ENCODE results near the gene DTX1. TPM values are rescaled to one million over a fixed set of nuclear protein-coding genes. Genes with fewer than 3 reads are reported as not detected.

The DTX1 gene
- total and polyA plus RNA-seq, 2 donors (not counting 3 experiments of a cell fraction or from before 2014, with no cell fraction given) = 0.06 to 0.22 TPM

DNA sequence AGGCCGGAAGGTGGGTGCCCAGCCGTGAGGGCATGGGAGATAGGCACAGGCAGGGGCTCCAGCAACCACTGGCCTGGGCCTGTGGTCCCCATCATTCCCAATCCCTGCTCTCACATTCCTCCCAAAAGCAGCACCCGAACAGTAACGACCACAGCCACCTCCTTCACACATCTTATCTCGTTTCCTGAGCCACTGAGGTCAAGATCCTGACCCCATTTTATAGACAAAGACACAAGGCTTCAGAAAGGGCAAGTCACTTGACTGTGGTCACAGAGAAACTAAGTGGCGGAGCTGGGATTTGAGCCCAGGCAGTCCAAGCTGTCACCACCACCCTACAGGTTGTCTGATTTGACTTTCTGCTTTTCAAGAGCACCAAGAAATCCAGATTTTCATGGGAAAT is 38.9 kb downstream of the DTX1 start:
- ChIA-PET CTCF (no interaction called here), POLR2A (no interaction called here)
- no peak overlapping the region for H3K4me3 ChIP-seq (replicated peaks in 1 of 3; ENCODE audit: insufficient read depth in 1 of 3, low read depth in 1 of 3, low read length in 3 of 3)
- no peak overlapping the region for H3K9ac ChIP-seq (replicated peaks; ENCODE audit: extremely low read depth, insufficient read depth, low read length)
- H3K9me1 ChIP-seq (replicated peaks; ENCODE audit: control insufficient read depth, extremely low read depth, insufficient read depth, low read length) = no peaks in the 10 kb centered on the region
- intact Hi-C loops (cut with micrococcal nuclease) (loop anchor here (5.0 kb wide), 1 partner anchor 57 kb away; no protein-coding TSS in a partner anchor), dilution Hi-C loops (cut with MboI; ENCODE audit: extremely low pct_ligation_motif_present, low sequenced_read_pairs) (no loop called here)
- no peaks in the 10 kb centered on the region for H4K20me1 ChIP-seq (replicated peaks; ENCODE audit: control insufficient read depth, extremely low read depth, insufficient read depth, low read length)
- peaks cover 5 to 7% of the 10 kb centered on the region in 2 experiments for H3K27me3 ChIP-seq (ENCODE audit: control insufficient read depth in 2 of 2, insufficient read depth in 2 of 2, low read length in 2 of 2)
- H3K36me3 ChIP-seq (ENCODE audit: control insufficient read depth in 2 of 2, extremely low read depth in 1 of 2, insufficient read depth in 2 of 2, low read length in 2 of 2) = no peaks in the 10 kb centered on the region
- H3K9me3 ChIP-seq (replicated peaks; ENCODE audit: control insufficient read depth, insufficient read depth, low read length) = no peaks in the 10 kb centered on the region
- no peak overlapping the region for H3K27ac ChIP-seq (ENCODE audit: insufficient read depth, low read depth, low read length)
- DNase-seq (ENCODE audit: low read depth, low spot score) = no peak
- H2AFZ ChIP-seq (ENCODE audit: low read depth, low read length) = no peak overlapping the region
- no TSS peak for BruUV-seq (replicated peaks)
- H3K79me2 ChIP-seq (ENCODE audit: control insufficient read depth, insufficient read depth, low read length) = no peaks in the 10 kb centered on the region
- no peak for TF ChIP-seq FOS (IDR thresholded peaks at IDR 0.05; ENCODE audit: borderline replicate concordance, insufficient read depth, low read length)
- H3K4me1 ChIP-seq (ENCODE audit: control insufficient read depth, extremely low read depth, insufficient read depth, low read length) = no peaks in the 10 kb centered on the region
- no peak overlapping the region for H3K4me2 ChIP-seq (ENCODE audit: insufficient read depth, low read length)
- no peak for FAIRE-seq

DNA sequence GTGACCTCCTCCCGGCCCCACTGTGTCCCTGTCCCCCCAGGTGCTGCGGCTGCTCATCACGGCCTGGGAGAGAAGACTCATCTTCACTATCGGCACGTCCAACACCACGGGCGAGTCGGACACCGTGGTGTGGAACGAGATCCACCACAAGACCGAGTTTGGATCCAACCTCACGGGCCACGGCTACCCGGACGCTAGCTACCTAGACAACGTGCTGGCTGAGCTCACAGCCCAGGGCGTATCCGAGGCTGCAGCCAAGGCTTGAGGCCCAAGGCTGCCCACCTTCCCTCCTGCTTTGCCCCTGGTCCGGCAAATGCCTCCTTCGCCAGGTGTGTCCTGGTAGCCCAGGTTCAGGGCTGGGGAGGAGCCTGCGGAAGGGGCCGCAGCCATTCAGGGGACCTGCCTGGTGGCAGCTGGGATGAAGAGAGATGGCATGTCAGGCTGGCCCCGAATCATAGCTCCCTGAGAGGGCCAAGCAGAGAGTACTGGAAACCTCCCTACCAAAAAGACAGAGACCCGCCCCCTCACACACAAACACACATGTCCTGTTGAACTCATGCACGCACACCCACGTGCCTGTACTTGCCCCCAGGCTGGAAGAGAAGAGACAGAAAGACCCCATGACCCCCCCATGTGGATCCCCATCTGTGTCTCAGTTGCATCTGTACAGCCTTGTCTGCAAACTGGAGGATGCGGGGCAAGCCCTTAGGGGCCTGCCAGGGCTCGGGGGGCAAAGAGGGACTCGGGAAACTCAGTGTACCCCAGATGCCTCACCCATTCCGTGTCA is 40.3 kb downstream of the DTX1 start:
- POLR2A ChIA-PET = no interaction called here
- FAIRE-seq = no peak
- Histone ChIP-seq H2AFZ (ENCODE audit: low read depth, low read length) (no peak overlapping the region), H3K36me3 (ENCODE audit: control insufficient read depth in 2 of 2, extremely low read depth in 1 of 2, insufficient read depth in 2 of 2, low read length in 2 of 2) (no peaks in the 10 kb centered on the region), H4K20me1 (replicated peaks; ENCODE audit: control insufficient read depth, extremely low read depth, insufficient read depth, low read length) (no peaks in the 10 kb centered on the region), H3K9me1 (replicated peaks; ENCODE audit: control insufficient read depth, extremely low read depth, insufficient read depth, low read length) (no peaks in the 10 kb centered on the region), H3K79me2 (ENCODE audit: control insufficient read depth, insufficient read depth, low read length) (no peaks in the 10 kb centered on the region), H3K9me3 (replicated peaks; ENCODE audit: control insufficient read depth, insufficient read depth, low read length) (no peaks in the 10 kb centered on the region), H3K4me2 (ENCODE audit: insufficient read depth, low read length) (no peak overlapping the region), H3K9ac (replicated peaks; ENCODE audit: extremely low read depth, insufficient read depth, low read length) (no peak overlapping the region), H3K4me3 (replicated peaks in 1 of 3; ENCODE audit: insufficient read depth in 1 of 3, low read depth in 1 of 3, low read length in 3 of 3) (no peak overlapping the region), H3K27ac (ENCODE audit: insufficient read depth, low read depth, low read length) (no peak overlapping the region), H3K27me3 (ENCODE audit: control insufficient read depth in 2 of 2, insufficient read depth in 2 of 2, low read length in 2 of 2) (peaks cover 4 to 7% of the 10 kb centered on the region in 2 experiments), H3K4me1 (ENCODE audit: control insufficient read depth, extremely low read depth, insufficient read depth, low read length) (no peaks in the 10 kb centered on the region)
- CTCF ChIA-PET = interaction anchor here (0.8 to 7.1 kb wide), 6 partner anchors 13 to 197 kb away, joined by 3 to 99 read pairs (median 6); no protein-coding TSS in a partner anchor
- DNase-seq (ENCODE audit: low read depth, low spot score) = no peak
- TF ChIP-seq JUN (IDR thresholded peaks at IDR 0.05; ENCODE audit: borderline replicate concordance, insufficient read depth, insufficient read length, low read depth) (no peak), FOS (IDR thresholded peaks at IDR 0.05; ENCODE audit: borderline replicate concordance, insufficient read depth, low read length) (no peak), POLR2A (IDR thresholded peaks at IDR 0.05; ENCODE audit: low read depth, low read length) (no peak), MYC (IDR thresholded peaks at IDR 0.05; ENCODE audit: low read depth, low read length) (no peak), GATA2 (IDR thresholded peaks at IDR 0.05; ENCODE audit: insufficient read depth, insufficient read length, low read depth, low read length) (no peak), EZH2 (IDR thresholded peaks at IDR 0.05; ENCODE audit: borderline replicate concordance, low read depth, low read length, severe bottlenecking) (no peak), POLR2AphosphoS5 (IDR thresholded peaks at IDR 0.05; ENCODE audit: insufficient read depth, low read depth, low read length) (no peak)
- TF ChIP-seq, protein P1, sequence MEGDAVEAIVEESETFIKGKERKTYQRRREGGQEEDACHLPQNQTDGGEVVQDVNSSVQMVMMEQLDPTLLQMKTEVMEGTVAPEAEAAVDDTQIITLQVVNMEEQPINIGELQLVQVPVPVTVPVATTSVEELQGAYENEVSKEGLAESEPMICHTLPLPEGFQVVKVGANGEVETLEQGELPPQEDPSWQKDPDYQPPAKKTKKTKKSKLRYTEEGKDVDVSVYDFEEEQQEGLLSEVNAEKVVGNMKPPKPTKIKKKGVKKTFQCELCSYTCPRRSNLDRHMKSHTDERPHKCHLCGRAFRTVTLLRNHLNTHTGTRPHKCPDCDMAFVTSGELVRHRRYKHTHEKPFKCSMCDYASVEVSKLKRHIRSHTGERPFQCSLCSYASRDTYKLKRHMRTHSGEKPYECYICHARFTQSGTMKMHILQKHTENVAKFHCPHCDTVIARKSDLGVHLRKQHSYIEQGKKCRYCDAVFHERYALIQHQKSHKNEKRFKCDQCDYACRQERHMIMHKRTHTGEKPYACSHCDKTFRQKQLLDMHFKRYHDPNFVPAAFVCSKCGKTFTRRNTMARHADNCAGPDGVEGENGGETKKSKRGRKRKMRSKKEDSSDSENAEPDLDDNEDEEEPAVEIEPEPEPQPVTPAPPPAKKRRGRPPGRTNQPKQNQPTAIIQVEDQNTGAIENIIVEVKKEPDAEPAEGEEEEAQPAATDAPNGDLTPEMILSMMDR (IDR thresholded peaks at IDR 0.05; ENCODE audit: extremely low read depth in 1 of 2, insufficient read depth in 1 of 2, low read depth in 1 of 2, low read length in 2 of 2) = no peak
- TF ChIP-seq, protein P2, sequence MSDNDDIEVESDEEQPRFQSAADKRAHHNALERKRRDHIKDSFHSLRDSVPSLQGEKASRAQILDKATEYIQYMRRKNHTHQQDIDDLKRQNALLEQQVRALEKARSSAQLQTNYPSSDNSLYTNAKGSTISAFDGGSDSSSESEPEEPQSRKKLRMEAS (IDR thresholded peaks at IDR 0.05; ENCODE audit: insufficient read depth, insufficient read length) = no peak
- dilution Hi-C loops (cut with MboI; ENCODE audit: extremely low pct_ligation_motif_present, low sequenced_read_pairs) = no loop called here
- BruUV-seq (replicated peaks) = no TSS peak
- intact Hi-C loops (cut with micrococcal nuclease) = loop anchor here (5.0 kb wide), 1 partner anchor 55 kb away; no protein-coding TSS in a partner anchor
